PFSK-1 (cell line): Measurements from ENCODE around the gene CCDC86.

Source experiments
- FOXP2 ChIP-seq: optimal IDR thresholded peaks from 2 replicates; pipeline ENCODE3; 2011; ENCODE audit warnings: borderline replicate concordance, control low read depth, inconsistent platforms; ENCODE audit not compliant: insufficient read depth; ENCODE audit errors: extremely low read length, extremely low read depth
- POLR2AphosphoS5 ChIP-seq: IDR thresholded peaks from 2 replicates; pipeline ENCODE4 v1.6.1; 2012; ENCODE audit warnings: low read depth, mild to moderate bottlenecking, control low read depth, low read length, moderate library complexity
- SIN3A ChIP-seq: IDR thresholded peaks from 2 replicates; pipeline ENCODE4 v1.6.1; 2012; ENCODE audit warnings: mild to moderate bottlenecking, low read length, moderate library complexity, borderline replicate concordance; ENCODE audit not compliant: insufficient read depth
- TAF1 ChIP-seq: IDR thresholded peaks from 2 replicates; pipeline ENCODE4 v1.6.1; 2012; ENCODE audit warnings: low read length, control low read depth, borderline replicate concordance; ENCODE audit not compliant: insufficient read depth
- TF ChIP-seq, protein P1 (sequence below), 2 experiments: IDR thresholded peaks; 2 replicates each; pipeline versions ENCODE4 v1.6.1 to v1.8.0; 2011 to 2012; ENCODE audit warnings: low read depth in 2 of 2, low read length in 2 of 2, control low read depth in 1 of 2, inconsistent platforms in 1 of 2, mild to moderate bottlenecking in 1 of 2, moderate library complexity in 1 of 2; ENCODE audit not compliant: insufficient read depth in 1 of 2

CCDC86 gene

DNA sequence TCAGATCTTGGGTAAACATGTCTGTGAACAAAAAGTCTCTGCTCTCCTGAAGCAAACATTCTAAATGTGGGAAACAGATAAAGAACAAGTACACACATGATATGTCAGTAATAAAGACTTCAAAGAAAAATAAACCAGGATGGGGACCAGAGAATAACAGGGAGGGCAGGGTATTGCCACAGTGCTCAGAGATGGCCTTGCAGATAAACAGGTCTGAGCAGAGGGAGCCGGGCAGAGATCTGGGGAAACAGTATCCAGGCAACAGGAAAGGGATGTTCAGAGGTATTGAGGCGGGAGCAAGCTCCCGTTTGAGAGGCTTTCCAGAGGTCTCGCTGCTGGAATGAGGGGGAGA is 2.9 kb downstream of the CCDC86 start:
- no peak for TF ChIP-seq FOXP2
- no peak for TF ChIP-seq TAF1
- no peak for TF ChIP-seq SIN3A
- TF ChIP-seq, protein P1, sequence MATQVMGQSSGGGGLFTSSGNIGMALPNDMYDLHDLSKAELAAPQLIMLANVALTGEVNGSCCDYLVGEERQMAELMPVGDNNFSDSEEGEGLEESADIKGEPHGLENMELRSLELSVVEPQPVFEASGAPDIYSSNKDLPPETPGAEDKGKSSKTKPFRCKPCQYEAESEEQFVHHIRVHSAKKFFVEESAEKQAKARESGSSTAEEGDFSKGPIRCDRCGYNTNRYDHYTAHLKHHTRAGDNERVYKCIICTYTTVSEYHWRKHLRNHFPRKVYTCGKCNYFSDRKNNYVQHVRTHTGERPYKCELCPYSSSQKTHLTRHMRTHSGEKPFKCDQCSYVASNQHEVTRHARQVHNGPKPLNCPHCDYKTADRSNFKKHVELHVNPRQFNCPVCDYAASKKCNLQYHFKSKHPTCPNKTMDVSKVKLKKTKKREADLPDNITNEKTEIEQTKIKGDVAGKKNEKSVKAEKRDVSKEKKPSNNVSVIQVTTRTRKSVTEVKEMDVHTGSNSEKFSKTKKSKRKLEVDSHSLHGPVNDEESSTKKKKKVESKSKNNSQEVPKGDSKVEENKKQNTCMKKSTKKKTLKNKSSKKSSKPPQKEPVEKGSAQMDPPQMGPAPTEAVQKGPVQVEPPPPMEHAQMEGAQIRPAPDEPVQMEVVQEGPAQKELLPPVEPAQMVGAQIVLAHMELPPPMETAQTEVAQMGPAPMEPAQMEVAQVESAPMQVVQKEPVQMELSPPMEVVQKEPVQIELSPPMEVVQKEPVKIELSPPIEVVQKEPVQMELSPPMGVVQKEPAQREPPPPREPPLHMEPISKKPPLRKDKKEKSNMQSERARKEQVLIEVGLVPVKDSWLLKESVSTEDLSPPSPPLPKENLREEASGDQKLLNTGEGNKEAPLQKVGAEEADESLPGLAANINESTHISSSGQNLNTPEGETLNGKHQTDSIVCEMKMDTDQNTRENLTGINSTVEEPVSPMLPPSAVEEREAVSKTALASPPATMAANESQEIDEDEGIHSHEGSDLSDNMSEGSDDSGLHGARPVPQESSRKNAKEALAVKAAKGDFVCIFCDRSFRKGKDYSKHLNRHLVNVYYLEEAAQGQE (IDR thresholded peaks at IDR 0.05; ENCODE audit: insufficient read depth in 1 of 2, low read depth in 2 of 2, low read length in 2 of 2), result no peak
- no peak for TF ChIP-seq POLR2AphosphoS5

DNA sequence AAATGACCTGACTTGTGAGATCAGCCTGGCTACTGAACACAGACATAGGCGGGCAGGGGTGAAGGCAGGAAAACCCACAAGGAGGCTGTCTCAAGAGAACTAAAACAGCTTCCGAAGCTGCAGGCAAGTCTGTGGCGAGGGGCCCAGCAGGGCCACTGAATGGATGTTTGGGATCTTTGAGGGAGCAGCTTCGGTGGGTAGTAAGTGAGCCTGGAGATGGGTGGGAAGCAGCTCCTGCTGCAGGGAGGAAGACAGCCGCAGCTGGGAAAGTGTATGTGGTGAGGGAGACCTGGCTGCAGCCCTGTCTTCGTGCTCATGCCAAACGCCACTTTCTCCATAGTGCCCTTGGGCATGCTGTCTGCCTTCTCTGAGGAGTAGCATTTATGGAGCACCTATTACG is 3.4 kb downstream of the CCDC86 start:
- no peak for TF ChIP-seq SIN3A
- TF ChIP-seq, protein P1 (IDR thresholded peaks at IDR 0.05; ENCODE audit: insufficient read depth in 1 of 2, low read depth in 2 of 2, low read length in 2 of 2), result no peak
- no peak for TF ChIP-seq POLR2AphosphoS5
- no peak for TF ChIP-seq TAF1

DNA sequence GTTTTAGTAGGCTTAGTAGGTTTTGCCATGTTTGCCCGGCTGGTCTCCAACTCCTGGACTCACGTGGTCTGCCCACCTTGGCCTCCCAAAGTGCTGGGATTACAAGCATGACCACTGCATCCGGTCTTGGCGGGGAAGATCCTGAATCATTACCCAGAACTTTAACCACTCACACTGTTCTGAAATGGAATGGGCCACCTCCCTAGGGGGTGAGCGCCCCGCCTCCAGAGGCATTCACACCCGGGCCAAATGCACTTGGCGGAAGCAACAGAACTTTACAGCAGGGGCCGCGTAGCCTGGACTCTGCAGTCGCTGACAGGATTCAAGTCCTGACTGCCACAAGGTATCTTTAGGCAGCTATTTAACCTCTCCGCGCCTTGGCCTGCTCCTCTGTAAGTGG is 5.4 kb downstream of the CCDC86 start:
- TF ChIP-seq SIN3A, result no peak
- TF ChIP-seq TAF1, result no peak
- TF ChIP-seq POLR2AphosphoS5, result no peak
- TF ChIP-seq FOXP2, result no peak
- TF ChIP-seq, protein P1 (IDR thresholded peaks at IDR 0.05; ENCODE audit: insufficient read depth in 1 of 2, low read depth in 2 of 2, low read length in 2 of 2), result no peak

DNA sequence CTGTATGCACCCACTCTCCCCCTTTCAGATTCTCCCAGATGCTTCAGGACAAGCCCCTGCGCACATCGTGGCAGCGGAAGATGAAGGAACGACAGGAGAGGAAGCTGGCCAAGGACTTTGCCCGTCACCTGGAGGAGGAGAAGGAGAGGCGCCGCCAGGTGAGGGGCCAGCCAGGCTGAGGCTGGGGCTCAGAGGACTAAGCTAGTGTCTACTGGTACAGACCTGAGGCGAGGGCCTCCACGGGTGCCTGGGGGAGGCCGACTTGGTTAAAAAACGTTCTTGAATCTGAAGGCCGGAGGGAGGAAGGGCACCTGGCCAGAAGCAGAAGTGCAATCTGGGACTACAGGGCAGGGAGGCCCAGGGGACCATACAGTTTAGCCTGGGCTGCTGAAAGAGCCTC is 6.0 kb downstream of the CCDC86 start:
- TF ChIP-seq FOXP2, result no peak
- TF ChIP-seq POLR2AphosphoS5, result no peak
- no peak for TF ChIP-seq TAF1
- TF ChIP-seq SIN3A, result no peak
- TF ChIP-seq, protein P1 (IDR thresholded peaks at IDR 0.05; ENCODE audit: insufficient read depth in 1 of 2, low read depth in 2 of 2, low read length in 2 of 2), result no peak

DNA sequence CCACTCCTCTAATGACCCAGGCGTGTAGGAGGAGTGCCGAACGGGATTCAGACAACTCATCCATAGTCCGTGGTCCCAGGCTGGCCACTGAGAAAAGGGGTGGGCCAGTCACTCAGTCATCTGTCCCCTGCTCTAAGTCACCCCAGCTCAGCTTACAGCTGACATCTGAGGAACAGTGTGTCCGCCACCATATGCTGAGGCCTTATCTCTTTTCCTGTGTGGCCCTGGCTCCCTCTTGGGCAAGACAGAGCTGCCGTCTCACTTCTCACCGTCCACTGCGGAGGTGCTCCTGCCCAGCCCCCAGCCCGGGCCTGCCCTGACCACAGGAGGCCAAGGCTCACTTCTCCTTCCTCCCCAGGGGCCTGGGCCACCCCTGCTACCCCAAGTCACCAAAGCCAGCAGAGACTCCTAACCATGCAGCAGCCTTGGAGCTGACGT is 6.8 kb downstream of the CCDC86 start:
- no peak for TF ChIP-seq POLR2AphosphoS5
- TF ChIP-seq FOXP2, result no peak
- no peak for TF ChIP-seq TAF1
